OCI-LY1 (cell line): Measurements from ENCODE around the gene SALL4.

Experiments used
- H2AFZ ChIP-seq: fragments of 200-600 bp; sonication (generic), shearing (Covaris generic); 2 replicates; pipeline ENCODE4 v1.6.0; 2014; ENCODE audit warnings: antibody characterized with exemption, mild to moderate bottlenecking, low read length
- H3F3A ChIP-seq: fragments of 200-600 bp; sonication (generic), shearing (Covaris generic); 2 replicates; pipeline ENCODE4 v1.6.0; 2014; ENCODE audit warnings: mild to moderate bottlenecking, antibody characterized with exemption, low read length, moderate library complexity; ENCODE audit not compliant: insufficient read depth
- H3K27ac ChIP-seq: fragments of 200-600 bp; sonication (generic); 2 replicates; pipeline ENCODE4 v1.5.1; 2014; ENCODE audit warnings: low read length, mixed run types, mild to moderate bottlenecking, low read depth; ENCODE audit not compliant: poor library complexity, severe bottlenecking
- H3K27me3 ChIP-seq: fragments of 200-600 bp; sonication (generic); 2 replicates; pipeline ENCODE4 v1.6.0; 2014; ENCODE audit warnings: antibody characterized with exemption, mild to moderate bottlenecking, low read length, moderate library complexity; ENCODE audit not compliant: insufficient read depth
- H3K36me3 ChIP-seq: fragments of 200-600 bp; sonication (generic); 2 replicates; pipeline ENCODE4 v1.6.1; 2014; ENCODE audit warnings: mild to moderate bottlenecking, antibody characterized with exemption, low read length, moderate library complexity, mixed read lengths; ENCODE audit not compliant: insufficient read depth
- H3K4me1 ChIP-seq: fragments of 200-600 bp; sonication (generic); 2 replicates; pipeline ENCODE4 v1.5.1; 2014; ENCODE audit warnings: mild to moderate bottlenecking, low read length, moderate library complexity; ENCODE audit not compliant: insufficient read depth, severe bottlenecking
- H3K4me2 ChIP-seq: fragments of 200-600 bp; sonication (generic), shearing (Covaris generic); 2 replicates; pipeline ENCODE4 v1.6.1; 2014; ENCODE audit warnings: low read length
- H3K4me3 ChIP-seq: fragments of 200-600 bp; sonication (generic); 2 replicates; pipeline ENCODE4 v1.5.1; 2014; ENCODE audit warnings: low read length, low read depth, mild to moderate bottlenecking, mixed read lengths; ENCODE audit not compliant: poor library complexity, severe bottlenecking
- H3K79me2 ChIP-seq: fragments of 200-600 bp; shearing (Covaris generic); 2 replicates; pipeline ENCODE4 v1.6.1; 2016; ENCODE audit warnings: mixed run types, low read length, mixed read lengths; ENCODE audit not compliant: insufficient read depth
- H3K9ac ChIP-seq: fragments of 200-600 bp; sonication (generic), shearing (Covaris generic); 2 replicates; pipeline ENCODE4 v1.6.1; 2014; ENCODE audit warnings: mild to moderate bottlenecking, low read length, mixed read lengths
- H3K9me2 ChIP-seq: fragments of 200-600 bp; sonication (generic), shearing (Covaris generic); 2 replicates; pipeline ENCODE4 v1.6.1; 2014; ENCODE audit warnings: low read depth, mild to moderate bottlenecking, low read length, mixed read lengths
- H3K9me3 ChIP-seq: fragments of 200-600 bp; shearing (Covaris generic); 2 replicates; pipeline ENCODE4 v1.6.1; 2014; ENCODE audit warnings: low read length, mixed read lengths
- H4K20me1 ChIP-seq: fragments of 200-600 bp; sonication (generic), shearing (Covaris generic); 2 replicates; pipeline ENCODE4 v1.6.0; 2016; ENCODE audit warnings: mild to moderate bottlenecking, low read length; ENCODE audit not compliant: insufficient read depth
- EZH2 ChIP-seq: fragments of 200-600 bp; sonication (generic), shearing (Covaris generic); IDR thresholded peaks from 2 replicates; pipeline ENCODE4 v1.8.0; 2017; ENCODE audit warnings: borderline replicate concordance, mixed run types, mild to moderate bottlenecking, antibody characterized with exemption, low read length, moderate library complexity, mixed read lengths
- TF ChIP-seq, protein P1 (sequence below): fragments of 200-600 bp; sonication (generic), shearing (Covaris generic); IDR thresholded peaks from 2 replicates; pipeline ENCODE4 v1.5.1; 2017; ENCODE audit warnings: mild to moderate bottlenecking, antibody characterized with exemption, low read length, moderate library complexity, mixed read lengths

Gene SALL4

DNA sequence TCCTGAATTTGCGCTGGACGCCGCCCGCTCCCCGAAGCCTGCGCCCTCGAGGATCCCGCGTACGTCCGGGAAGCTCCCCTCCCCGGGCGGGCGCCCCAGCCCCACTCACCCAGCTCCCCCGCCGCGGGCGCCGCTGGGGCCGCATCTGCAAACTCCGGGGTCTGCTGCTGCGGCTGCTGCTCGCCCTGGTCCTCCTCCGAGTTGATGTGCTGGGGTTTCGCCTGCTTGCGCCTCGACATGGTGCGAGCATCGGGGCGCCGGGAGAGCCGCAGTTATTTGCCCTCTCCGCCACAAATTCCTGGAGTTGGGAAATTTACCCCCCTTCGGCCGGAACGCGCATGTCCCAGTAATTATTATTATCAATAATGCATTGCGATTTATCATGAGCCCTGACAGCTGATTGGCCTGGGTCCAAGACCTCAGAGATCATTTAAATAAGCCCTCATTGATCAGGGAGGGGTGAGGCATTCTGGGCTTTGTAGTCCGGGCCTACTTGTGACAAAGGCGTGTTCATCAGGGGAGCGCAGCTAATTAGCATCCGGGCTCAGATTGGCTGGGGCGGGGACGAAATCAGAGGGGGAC, at the start of gene SALL4:
SALL4 (minus strand) TSS at position 352 of the 582 bp plus-strand sequence; CDS start at position 239, 113 bp downstream.
- Histone ChIP-seq H3K79me2 (no peaks in the 10 kb centered on the region), H3K4me2 (no peak within 1 kb of the TSS), H3K27ac (no peak within 1 kb of the TSS)

DNA sequence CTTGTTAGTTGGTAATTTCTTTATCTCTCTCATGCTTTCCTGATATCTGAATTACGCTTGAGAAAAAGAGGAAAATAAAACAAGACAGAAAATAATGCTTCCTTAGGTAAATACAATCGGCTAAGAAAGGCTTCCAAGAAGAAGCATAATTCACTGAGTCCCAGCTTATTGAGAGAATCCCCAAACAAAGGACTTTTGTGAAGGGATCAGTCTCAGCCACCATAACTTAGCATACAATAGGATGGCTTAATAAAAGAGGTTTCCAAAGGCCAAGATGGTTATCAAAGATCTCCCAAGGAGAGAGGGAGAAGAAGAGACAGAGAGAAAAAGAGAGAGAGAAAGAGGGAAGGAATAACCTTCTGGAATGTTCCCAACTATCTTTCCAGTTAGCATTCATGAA, 46.0 kb upstream of the SALL4 start:
- H3K27ac ChIP-seq: no peak overlapping the region
- H3K4me3 ChIP-seq: no peak overlapping the region
- no peaks in the 10 kb centered on the region for H3K9me3 ChIP-seq
- no peaks in the 10 kb centered on the region for H3K79me2 ChIP-seq
- no peaks in the 10 kb centered on the region for H3K4me1 ChIP-seq
- H4K20me1 ChIP-seq: no peaks in the 10 kb centered on the region
- H3K9me2 ChIP-seq: no peaks in the 10 kb centered on the region
- no peaks in the 10 kb centered on the region for H3K27me3 ChIP-seq
- no peak overlapping the region for H2AFZ ChIP-seq
- TF ChIP-seq EZH2: no peak
- TF ChIP-seq, protein P1, sequence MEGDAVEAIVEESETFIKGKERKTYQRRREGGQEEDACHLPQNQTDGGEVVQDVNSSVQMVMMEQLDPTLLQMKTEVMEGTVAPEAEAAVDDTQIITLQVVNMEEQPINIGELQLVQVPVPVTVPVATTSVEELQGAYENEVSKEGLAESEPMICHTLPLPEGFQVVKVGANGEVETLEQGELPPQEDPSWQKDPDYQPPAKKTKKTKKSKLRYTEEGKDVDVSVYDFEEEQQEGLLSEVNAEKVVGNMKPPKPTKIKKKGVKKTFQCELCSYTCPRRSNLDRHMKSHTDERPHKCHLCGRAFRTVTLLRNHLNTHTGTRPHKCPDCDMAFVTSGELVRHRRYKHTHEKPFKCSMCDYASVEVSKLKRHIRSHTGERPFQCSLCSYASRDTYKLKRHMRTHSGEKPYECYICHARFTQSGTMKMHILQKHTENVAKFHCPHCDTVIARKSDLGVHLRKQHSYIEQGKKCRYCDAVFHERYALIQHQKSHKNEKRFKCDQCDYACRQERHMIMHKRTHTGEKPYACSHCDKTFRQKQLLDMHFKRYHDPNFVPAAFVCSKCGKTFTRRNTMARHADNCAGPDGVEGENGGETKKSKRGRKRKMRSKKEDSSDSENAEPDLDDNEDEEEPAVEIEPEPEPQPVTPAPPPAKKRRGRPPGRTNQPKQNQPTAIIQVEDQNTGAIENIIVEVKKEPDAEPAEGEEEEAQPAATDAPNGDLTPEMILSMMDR: no peak
- H3K4me2 ChIP-seq: no peak overlapping the region
- no peak overlapping the region for H3K9ac ChIP-seq
- no peaks in the 10 kb centered on the region for H3K36me3 ChIP-seq
- H3F3A ChIP-seq: no peaks in the 10 kb centered on the region

More for the DNA sequence above, at the start of gene SALL4:
- Histone ChIP-seq H3K4me3 (no peak within 1 kb of the TSS), H3K9me2 (no peaks in the 10 kb centered on the region), H2AFZ (no peak within 1 kb of the TSS), H3K27me3 (no peaks in the 10 kb centered on the region), H3K9ac (no peak within 1 kb of the TSS), H3K36me3 (no peaks in the 10 kb centered on the region), H3K4me1 (no peaks in the 10 kb centered on the region), H4K20me1 (no peaks in the 10 kb centered on the region), H3F3A (no peaks in the 10 kb centered on the region), H3K9me3 (no peaks in the 10 kb centered on the region)
- TF ChIP-seq, protein P1: no peak
- no peak for TF ChIP-seq EZH2

DNA sequence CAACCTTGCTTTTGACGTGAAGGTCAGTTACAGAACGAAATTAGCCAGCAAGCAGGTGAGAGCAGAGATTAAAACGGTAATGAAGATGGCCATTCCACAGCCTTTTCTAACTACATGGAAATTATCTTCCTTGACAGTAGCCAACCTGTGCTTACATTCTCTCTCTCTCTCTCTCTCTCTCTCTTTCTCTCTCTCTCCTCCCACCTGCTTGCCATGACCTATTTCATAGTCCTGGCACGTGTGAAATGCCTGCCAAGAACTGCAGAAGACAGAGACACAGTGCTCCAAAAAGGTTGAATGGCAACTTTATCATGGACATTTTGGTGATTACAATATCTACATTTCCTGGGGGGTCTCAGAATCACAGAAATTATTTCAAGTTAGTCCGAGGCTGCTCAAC, 38.5 kb upstream of the SALL4 start:
- no peak overlapping the region for H3K4me2 ChIP-seq
- no peaks in the 10 kb centered on the region for H3F3A ChIP-seq
- H3K27ac ChIP-seq: no peak overlapping the region
- no peak overlapping the region for H3K9ac ChIP-seq
- no peaks in the 10 kb centered on the region for H3K9me3 ChIP-seq
- TF ChIP-seq, protein P1: no peak
- TF ChIP-seq EZH2: no peak
- no peaks in the 10 kb centered on the region for H3K4me1 ChIP-seq
- H4K20me1 ChIP-seq: no peaks in the 10 kb centered on the region
- H3K4me3 ChIP-seq: no peak overlapping the region
- no peaks in the 10 kb centered on the region for H3K36me3 ChIP-seq
- no peaks in the 10 kb centered on the region for H3K9me2 ChIP-seq
- H3K79me2 ChIP-seq: no peaks in the 10 kb centered on the region
- H2AFZ ChIP-seq: no peak overlapping the region
- H3K27me3 ChIP-seq: no peaks in the 10 kb centered on the region
